Measurements from ENCODE around the gene LHX3.

LHX3 gene

DNA sequence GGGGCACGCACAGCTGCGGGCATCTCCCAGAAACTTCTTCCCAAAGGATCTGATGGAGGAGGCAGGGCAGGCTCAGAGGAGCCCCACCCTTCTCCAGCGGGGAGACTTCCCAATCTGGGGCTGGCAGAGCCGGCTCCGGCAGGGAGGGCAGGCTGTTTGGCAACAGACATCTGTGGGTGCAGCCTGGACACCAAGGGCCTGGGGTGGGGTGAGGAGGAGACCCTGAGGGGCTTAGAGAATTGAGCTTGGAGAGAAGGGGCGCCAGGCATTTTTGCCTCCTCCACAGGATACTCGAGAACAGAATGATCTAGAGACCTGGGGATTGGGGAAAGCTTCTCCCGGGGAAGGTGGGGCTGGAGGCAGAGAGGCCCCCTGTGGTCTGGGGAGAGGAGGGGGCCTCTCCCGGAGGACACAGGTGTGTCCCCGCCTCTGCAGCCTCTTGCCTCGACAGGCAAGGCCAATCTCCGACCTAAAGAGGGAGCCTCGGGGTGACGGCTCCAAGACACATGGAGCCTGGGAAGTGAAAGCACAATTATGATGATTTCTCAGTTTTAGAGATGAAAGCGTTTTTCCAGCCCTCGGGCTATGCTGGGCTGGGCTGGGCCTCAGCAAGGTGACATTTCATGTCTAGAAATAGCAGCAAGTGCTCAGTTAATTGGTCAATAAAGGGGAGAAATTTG lies 8.4 kb downstream of the LHX3 start:
- no peak overlapping the region for H3K27ac Mint-ChIP-seq
- no peak overlapping the region for H3K4me3 Mint-ChIP-seq

DNA sequence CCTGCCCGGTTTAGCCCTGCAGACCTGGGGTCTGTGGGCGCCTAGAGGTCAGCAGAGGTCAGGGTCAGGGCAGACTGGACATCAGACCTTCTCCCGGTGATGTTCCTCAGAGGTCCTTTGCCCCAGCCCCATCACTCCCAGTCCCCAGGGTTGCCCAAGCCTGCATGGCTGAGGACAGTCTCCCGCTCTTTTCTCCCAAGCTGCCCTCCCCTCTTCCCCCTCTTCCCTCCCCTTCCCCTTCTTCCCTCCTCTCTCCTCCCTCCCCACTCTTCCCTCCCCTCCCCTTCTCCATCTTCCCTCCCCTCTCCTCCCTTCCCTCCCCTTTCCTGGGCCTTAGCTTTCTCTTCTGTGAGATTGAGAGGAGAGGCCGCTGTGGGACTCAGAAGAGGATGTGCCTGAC lies 10.4 kb downstream of the LHX3 start:
- peaks cover 31% of the 10 kb centered on the region for H3K27me3 Mint-ChIP-seq
- H3K9me3 Mint-ChIP-seq = no peaks in the 10 kb centered on the region
- H3K27ac Mint-ChIP-seq = no peak overlapping the region
- H3K36me3 Mint-ChIP-seq = no peaks in the 10 kb centered on the region
- peaks cover 4% of the 10 kb centered on the region for H3K4me1 Mint-ChIP-seq
- no peak overlapping the region for H3K4me3 Mint-ChIP-seq

More for the DNA sequence above, 8.4 kb downstream of the LHX3 start:
- no peaks in the 10 kb centered on the region for H3K9me3 Mint-ChIP-seq
- peaks cover 32% of the 10 kb centered on the region for H3K27me3 Mint-ChIP-seq
- H3K36me3 Mint-ChIP-seq = no peaks in the 10 kb centered on the region
- peaks cover 4% of the 10 kb centered on the region for H3K4me1 Mint-ChIP-seq

DNA sequence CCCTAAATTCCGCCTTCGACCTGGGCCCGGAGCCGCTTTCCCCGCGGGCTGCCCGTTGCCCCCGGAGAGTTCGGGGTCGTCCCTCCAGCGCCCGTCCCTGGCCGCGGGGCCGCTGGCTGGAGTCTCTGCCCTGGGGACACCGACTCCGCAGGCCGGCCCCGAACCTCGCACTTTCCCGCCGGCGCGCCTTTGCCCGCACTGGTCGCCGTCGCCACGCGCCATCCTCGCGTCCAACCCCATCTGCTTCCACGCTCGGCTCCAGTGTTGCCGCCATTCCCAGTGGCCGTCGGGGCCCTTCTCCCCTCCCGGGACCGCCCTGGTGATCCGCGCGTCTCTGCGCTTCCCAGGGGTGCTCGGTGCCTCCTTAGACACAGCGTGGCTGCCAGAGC lies 11.0 kb downstream of the LHX3 start:
- Mint-ChIP-seq H3K9me3 (no peaks in the 10 kb centered on the region), H3K27me3 (peaks cover 32% of the 10 kb centered on the region), H3K36me3 (no peaks in the 10 kb centered on the region), H3K27ac (no peak overlapping the region), H3K4me3 (no peak overlapping the region), H3K4me1 (peaks cover 4% of the 10 kb centered on the region)

DNA sequence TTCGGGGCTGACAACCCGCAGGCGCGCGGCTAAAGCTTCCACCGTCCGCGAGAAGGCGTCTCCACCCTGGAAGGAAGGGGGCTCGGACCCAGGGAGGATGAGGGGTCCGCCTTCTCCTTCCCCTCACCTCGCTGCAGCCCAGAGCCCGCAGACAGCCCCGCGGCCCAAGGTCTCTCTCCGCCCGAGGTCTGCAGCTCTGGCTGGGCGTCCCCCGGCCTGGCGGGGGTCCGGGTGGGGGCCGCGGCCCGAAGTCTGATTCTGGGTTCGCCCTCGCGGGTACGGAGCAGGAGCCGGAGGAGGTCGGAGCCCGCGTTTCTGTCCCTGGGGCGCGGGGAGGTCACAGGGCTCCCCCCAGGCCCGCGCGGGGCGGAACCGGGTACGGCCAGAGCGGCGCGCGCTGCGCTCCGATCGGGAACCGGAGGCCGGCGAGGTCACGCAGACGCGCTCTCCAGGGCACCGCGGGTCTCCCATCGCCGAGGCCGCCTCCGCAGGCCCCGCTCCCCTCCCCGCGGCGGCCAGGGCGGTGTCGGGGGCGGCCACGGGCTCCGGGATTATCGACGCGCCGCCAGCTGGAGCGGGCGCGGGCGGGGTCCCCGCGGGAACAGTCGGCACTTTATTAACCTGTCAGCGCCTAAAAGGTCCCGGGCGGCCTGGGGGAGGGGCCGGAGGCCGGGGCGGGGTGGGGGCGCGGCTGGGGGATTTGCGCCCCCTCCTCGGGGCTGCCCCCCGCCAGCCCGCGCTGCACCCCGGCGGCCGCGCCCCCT lies 11.6 kb downstream of the LHX3 start:
- Mint-ChIP-seq H3K36me3 (no peaks in the 10 kb centered on the region), H3K4me1 (peaks cover 4% of the 10 kb centered on the region), H3K27me3 (peaks cover 30% of the 10 kb centered on the region), H3K9me3 (no peaks in the 10 kb centered on the region), H3K27ac (no peak overlapping the region), H3K4me3 (no peak overlapping the region)

DNA sequence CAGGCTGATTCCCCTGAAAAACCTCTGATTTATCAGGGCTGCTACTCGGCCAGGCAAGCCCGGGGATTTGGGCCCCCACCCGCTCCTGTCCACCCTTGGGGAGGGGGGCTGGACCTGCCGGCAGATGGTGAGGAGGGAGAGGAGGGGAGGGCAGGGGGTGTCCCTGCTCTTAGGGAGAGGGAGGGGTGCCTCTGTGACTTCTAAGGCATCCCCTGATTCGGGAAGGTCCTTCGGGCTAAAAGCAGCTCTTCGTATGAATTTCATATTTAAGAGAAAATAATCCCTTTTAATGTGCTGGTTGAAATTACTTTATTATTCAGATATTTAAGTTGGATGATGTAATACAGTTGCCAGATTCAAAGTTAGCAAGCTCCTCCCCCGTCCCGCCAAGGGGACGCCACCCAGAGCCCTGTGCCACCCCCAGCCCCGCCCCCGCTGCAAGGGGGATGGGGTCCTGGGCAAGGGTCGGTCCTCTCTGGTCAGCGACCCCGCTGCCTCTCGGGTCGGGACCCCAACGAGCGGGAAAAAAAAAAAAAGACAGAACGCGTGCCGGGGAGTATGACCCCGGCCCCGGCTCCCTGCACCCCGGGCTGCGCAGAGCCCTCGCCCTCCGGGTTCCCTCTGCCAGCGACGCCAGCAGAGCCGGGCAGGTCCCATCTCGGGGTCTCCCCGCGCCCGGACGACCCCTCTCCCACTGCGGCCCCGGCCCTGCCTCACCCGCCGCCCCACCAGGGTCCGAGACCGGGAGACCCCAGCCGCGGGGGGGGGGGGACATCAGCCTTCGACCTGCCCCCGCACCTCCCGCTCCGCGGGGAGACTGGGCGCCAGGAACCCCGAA lies 12.4 kb downstream of the LHX3 start:
- peaks cover 4% of the 10 kb centered on the region for H3K4me1 Mint-ChIP-seq
- H3K27me3 Mint-ChIP-seq = peaks cover 33% of the 10 kb centered on the region
- H3K27ac Mint-ChIP-seq = no peak overlapping the region
- no peaks in the 10 kb centered on the region for H3K9me3 Mint-ChIP-seq
- no peaks in the 10 kb centered on the region for H3K36me3 Mint-ChIP-seq
- H3K4me3 Mint-ChIP-seq = no peak overlapping the region

DNA sequence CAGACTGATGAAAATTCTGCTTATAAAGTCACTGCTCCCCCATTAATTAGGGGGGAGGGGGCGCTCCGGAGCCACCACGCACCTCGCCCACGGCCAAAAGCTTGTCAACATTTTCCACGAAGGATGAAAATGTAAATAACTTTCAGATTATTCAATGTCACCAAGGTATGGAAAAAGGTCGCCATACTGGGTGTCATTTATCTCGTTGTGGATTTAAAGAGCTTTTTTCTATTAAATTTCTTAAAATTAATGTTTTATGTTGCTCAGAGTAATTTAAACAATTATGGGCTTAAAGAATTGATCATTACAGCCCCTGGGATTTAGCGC lies 13.0 kb downstream of the LHX3 start:
- Mint-ChIP-seq H3K4me1 (peaks cover 3% of the 10 kb centered on the region), H3K27ac (no peak overlapping the region), H3K27me3 (peaks cover 34% of the 10 kb centered on the region)

DNA sequence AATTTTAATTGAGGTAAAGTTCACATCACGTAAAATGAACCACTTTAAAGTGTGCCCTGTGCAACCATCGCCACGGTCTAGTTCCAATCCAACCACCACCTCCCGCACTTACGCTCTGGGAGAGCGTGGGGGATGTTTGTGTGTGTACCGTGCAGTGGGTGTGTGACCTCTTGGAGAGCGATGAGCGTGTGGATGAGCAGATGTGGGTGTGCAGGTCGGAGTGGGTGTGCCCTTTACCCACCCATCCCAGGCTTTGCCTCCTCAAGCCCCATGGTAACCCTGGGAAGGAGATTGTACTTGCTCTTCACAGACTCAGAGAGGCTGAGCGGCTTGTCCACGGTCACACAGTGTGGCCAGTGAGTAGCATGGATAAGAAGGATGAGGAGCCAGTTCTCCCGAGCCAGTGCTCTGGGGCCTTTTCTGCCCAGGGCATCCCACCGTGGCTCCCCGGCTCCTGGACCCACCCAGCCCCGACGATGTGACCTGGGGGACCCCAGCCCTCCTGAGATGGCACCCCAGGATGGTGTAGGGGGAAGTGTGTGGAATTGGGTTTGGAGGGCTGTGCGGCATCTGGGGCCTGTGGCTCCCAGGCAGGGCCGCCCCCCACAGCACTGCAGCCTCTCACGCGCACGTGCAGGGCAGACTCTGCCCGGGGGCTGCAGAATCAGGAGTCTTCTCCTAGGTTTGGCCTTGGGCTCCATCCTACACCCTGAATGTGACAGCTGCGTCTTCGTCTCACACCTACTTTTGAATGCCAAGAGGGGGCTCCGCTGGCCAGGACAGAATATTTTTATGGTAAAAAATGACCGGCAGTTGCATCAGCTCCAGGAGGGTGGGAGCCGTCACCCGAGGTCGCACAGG lies 13.6 kb downstream of the LHX3 start:
- H3K27ac Mint-ChIP-seq = no peak overlapping the region
- no peaks in the 10 kb centered on the region for H3K4me1 Mint-ChIP-seq
- H3K36me3 Mint-ChIP-seq = no peaks in the 10 kb centered on the region
- H3K9me3 Mint-ChIP-seq = no peaks in the 10 kb centered on the region
- H3K4me3 Mint-ChIP-seq = no peak overlapping the region
- H3K27me3 Mint-ChIP-seq = peaks cover 32% of the 10 kb centered on the region

More for the DNA sequence above, 13.0 kb downstream of the LHX3 start:
- no peaks in the 10 kb centered on the region for H3K9me3 Mint-ChIP-seq
- no peak overlapping the region for H3K4me3 Mint-ChIP-seq
- no peaks in the 10 kb centered on the region for H3K36me3 Mint-ChIP-seq

DNA sequence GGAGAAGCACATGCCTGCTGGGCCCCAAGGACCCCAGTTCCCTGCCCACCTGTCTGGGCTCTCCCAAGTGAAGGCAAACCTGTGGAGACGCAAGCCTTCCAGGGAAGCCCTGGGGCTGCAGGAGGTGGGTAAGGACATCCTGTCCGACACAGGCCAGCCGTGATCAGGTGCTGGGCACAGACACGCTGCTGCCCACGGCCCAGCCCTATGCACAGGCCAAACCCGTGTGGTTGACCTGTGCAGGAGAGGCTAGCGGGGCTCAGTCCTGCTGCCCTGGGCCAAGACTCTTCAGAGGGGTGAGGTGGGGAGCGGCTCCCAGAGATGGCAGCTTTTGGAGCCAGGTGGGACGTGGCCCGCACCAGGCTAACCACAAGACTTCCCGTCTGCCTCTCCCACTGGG lies 14.3 kb downstream of the LHX3 start:
- Mint-ChIP-seq H3K4me1 (no peaks in the 10 kb centered on the region), H3K27ac (no peak overlapping the region), H3K27me3 (peaks cover 28% of the 10 kb centered on the region), H3K9me3 (no peaks in the 10 kb centered on the region), H3K36me3 (no peaks in the 10 kb centered on the region), H3K4me3 (no peak overlapping the region)

DNA sequence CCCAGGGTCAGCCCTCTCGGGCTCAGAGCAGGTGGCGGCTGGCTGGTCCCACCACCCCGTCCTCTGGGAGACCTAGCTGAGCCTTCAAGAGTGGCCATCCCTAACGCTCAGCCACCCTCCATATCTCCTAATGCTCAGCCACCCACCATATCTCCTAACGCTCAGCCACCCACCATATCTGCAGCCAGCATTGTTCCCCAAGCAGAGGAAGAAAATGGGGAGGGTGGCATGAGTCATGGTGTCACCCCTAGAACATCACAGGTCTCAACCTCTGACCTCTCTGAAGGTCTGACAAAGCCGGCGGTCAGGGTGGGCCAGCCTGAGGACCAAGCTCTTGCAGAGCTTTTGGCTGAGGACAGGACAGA lies 14.7 kb downstream of the LHX3 start:
- no peaks in the 10 kb centered on the region for H3K36me3 Mint-ChIP-seq
- no peak overlapping the region for H3K4me3 Mint-ChIP-seq
- H3K4me1 Mint-ChIP-seq = no peaks in the 10 kb centered on the region
- H3K9me3 Mint-ChIP-seq = no peaks in the 10 kb centered on the region
- H3K27ac Mint-ChIP-seq = no peak overlapping the region
- peaks cover 28% of the 10 kb centered on the region for H3K27me3 Mint-ChIP-seq

DNA sequence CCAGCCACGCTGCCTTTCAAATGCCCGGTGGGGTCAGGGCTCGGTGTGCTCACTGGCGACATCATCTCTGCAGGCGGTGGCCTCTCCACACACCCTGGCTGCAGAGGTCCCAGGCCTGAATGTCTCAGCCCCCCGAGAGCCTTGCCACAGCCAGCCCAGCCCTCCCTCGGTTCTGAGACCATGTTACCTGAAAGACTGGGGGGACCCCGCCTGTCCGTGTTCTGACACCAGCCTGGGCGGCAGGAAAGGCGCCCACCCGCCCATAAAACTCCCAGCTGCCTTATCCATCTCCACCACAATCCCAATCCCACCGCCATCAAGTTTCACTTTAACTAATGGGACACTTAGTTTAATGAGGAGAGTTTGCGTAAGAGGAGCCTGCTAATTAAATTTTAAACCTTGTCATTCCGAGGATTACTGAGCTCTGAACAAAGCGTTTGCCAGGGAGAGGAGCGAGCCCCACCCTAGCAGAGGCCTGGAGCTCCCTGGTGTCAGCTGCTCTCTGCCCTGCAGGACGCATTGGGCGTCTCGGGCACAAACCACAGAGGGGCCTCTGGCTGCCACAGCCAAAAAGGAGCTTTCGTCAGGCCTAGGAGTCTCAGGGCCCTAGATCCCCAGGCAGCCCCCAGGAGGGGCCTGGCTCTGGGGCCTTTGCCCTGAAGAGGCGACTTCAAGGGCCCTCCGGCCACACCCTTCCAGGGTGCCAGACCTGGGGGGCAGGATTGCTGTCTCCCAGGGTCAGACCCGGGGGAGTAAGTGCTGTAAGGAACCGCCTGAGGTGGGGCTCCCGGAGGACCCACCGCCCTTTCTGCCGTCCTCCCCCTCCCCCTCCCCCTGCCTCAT lies 15.3 kb downstream of the LHX3 start:
- no peaks in the 10 kb centered on the region for H3K4me1 Mint-ChIP-seq
- H3K27ac Mint-ChIP-seq = no peak overlapping the region
- H3K4me3 Mint-ChIP-seq = no peak overlapping the region
- no peaks in the 10 kb centered on the region for H3K36me3 Mint-ChIP-seq
- H3K9me3 Mint-ChIP-seq = no peaks in the 10 kb centered on the region
- peaks cover 23% of the 10 kb centered on the region for H3K27me3 Mint-ChIP-seq

DNA sequence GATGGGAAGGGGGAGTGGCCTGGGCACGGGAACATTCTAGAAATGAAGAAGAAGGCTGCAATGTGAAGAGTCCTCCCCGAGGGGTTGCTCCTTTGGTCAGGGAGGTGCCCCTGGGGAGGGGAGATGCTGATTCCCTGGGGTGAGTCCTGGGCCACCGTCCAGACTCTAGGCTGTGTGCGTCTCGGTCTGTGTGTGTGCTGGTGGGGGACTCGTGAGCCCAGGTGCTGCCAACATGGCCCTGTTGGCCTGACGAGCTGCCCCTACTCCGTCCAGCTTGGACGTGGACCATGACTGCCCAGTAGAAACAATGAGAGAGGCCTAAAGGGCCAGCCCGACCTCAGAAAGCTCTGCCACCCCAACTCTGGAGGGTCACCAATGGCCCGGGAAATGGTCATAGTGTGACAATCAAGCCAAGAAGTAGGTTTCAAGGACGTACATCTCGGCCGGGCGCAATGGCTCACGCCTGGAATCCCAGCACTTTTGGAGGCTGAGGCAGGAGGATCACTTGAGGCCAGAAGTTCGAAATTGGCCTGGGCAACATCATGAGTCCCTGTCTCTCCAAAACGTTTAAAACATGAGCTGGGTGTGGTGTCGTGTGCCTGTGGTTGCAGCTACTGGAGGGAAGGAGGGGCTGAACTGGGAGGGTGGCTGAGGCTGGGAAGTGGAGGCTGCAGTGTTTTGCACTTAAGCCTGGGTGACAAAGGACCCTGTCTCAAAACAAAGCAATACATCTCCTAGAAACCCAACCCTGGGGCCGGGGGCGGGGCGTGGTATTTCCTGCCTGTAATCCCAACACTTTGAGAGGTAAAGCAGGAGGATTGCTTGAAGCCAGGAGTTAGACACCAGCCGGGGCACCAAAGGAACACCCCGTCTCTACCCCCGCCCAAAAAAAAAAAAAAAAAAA lies 17.0 kb downstream of the LHX3 start:
- no peak overlapping the region for H3K4me3 Mint-ChIP-seq
- no peaks in the 10 kb centered on the region for H3K36me3 Mint-ChIP-seq
- H3K27me3 Mint-ChIP-seq = peaks cover 23% of the 10 kb centered on the region
- no peaks in the 10 kb centered on the region for H3K9me3 Mint-ChIP-seq
- H3K27ac Mint-ChIP-seq = no peak overlapping the region
- H3K4me1 Mint-ChIP-seq = no peaks in the 10 kb centered on the region

DNA sequence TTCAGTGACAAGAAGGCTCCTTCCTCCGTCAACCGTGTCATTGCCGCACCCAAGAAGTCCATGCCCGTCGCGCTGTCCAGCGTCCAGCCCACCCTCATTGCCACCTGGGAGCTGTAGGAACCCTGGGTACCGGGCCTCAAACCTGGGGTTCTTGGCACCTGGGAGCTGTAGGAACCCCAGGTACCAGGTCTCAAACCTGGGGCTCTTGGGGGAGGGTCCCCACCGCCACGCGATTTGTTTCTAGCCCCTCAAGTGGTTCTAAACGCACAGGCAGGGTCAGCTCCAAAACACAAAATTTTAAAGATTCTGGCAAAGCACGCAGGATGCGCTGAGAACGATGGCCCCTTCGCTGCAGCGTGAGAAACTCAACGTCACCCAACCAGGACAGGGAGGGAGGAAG lies 17.7 kb downstream of the LHX3 start:
- H3K4me3 Mint-ChIP-seq = no peak overlapping the region
- H3K27me3 Mint-ChIP-seq = peaks cover 23% of the 10 kb centered on the region
- no peaks in the 10 kb centered on the region for H3K4me1 Mint-ChIP-seq
- H3K36me3 Mint-ChIP-seq = no peaks in the 10 kb centered on the region
- H3K27ac Mint-ChIP-seq = no peak overlapping the region
- no peaks in the 10 kb centered on the region for H3K9me3 Mint-ChIP-seq

DNA sequence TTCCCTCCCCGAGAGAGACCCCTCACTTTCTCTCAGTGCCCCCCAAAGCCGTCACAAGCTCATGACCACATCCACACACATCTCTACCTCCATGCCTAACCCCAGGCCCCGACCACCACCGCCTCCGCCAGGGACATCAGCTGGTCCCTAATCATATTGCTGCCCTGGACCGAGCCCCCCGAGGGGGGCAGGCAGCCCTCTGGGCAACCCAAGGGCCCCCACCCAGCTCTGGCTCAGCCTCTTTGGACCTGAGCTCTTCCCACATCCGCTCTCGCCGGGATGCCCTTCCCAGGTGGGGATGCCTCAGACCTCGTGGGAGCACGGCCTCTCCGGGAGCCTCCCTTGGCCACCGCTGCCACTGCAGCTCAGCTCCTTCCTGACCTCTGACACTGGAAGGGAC lies 18.5 kb downstream of the LHX3 start:
- peaks cover 19% of the 10 kb centered on the region for H3K27me3 Mint-ChIP-seq
- H3K36me3 Mint-ChIP-seq = no peaks in the 10 kb centered on the region
- H3K9me3 Mint-ChIP-seq = no peaks in the 10 kb centered on the region
- H3K4me1 Mint-ChIP-seq = no peaks in the 10 kb centered on the region
- no peak overlapping the region for H3K4me3 Mint-ChIP-seq
- H3K27ac Mint-ChIP-seq = no peak overlapping the region

Data from activated naive CD4-positive, alpha-beta T cell treated with anti-CD3 and anti-CD28 coated beads, Interleukin-2, amount 50 U/mL, for 24 hours (primary cell).